Loucy (cell line): ENCODE measurements around the gene CPNE2.

Source experiments
- CTCF ChIP-seq: fragments of 200-600 bp; sonication (generic); conservative IDR thresholded peaks from 2 replicates; pipeline ENCODE4 v1.5.1; 2014; ENCODE audit warnings: mild to moderate bottlenecking, antibody characterized with exemption, low read length
- EZH2phosphoT487 ChIP-seq: fragments of 200-600 bp; IDR thresholded peaks from 2 replicates; pipeline ENCODE4 v1.6.1; 2018; ENCODE audit warnings: antibody characterized with exemption, mild to moderate bottlenecking, moderate library complexity, borderline replicate concordance

GRCh38 chr16:57137566-57138273, 45.3 kb downstream of the CPNE2 start:
- TF ChIP-seq CTCF = no peak
- no peak for TF ChIP-seq EZH2phosphoT487
